ENCODE results near the gene MYH14.

The MYH14 gene

DNA sequence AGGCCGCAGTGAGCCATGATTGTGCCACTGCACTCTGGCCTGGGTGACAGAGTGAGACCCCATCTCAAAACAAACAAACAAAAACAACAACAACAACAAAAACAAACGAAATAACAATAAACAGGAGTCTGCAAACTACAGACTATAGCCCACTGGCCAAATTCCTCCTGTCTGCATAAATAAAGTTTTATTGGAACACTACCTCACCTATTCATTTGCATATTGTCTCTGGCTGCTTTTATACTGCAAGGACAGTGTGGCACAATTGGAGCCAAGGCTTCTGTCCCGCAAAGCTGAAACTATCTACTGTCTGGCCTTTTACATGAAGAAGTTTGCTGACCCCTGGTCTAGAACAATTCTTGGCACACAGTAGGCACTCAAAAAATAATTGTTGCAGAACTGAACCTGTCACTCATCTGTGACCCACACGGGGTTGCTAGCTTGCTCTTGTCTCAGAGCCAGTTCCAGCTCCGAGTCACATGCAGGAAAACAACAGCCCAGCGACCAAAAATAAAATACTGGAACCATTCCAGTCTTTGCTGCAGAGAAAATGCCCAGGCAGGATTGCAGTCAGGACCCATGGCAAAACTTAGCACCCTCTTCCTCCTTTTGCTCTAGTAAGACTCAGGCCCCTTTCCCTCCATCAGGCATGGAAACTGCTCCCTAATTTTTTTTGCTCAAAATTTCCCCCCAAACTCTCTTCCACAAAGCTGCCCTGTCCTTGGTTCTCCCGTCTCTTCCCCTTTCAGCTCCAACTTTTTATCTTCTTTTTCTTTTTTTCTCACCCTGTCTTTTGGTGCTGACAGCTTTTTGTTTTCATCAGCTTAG lies 4.8 kb upstream of the MYH14 start:
- Mint-ChIP-seq H3K27ac (ENCODE audit: low read depth) (no peak overlapping the region), H3K27me3 (peaks cover 43% of the 10 kb centered on the region), H3K9me3 (no peaks in the 10 kb centered on the region), H3K4me3 (no peak overlapping the region), H3K4me1 (no peaks in the 10 kb centered on the region), H3K36me3 (ENCODE audit: insufficient read depth) (no peaks in the 10 kb centered on the region)
- DNase-seq (ENCODE audit: low spot score in 2 of 2), result no peak
- ATAC-seq (replicated peaks; ENCODE audit: extremely low read depth, poor library complexity, severe bottlenecking), result no peak

DNA sequence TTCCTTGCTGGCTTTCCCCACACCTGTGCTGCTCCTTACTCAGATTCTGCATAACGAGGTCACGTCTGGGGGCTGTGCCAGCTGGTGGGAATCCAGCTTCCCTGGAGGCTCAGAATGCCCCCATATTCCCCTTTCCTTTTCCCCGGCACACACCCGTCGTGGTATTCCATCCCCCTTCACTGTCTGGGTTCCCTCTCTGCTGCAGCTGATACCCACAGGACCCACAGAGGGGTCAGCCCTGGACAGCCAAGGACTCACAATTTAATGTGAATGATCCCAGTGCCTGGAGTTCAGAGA lies 4.2 kb upstream of the MYH14 start:
- no peaks in the 10 kb centered on the region for H3K36me3 Mint-ChIP-seq (ENCODE audit: insufficient read depth)
- H3K27ac Mint-ChIP-seq (ENCODE audit: low read depth), result no peak overlapping the region
- H3K27me3 Mint-ChIP-seq, result peaks cover 48% of the 10 kb centered on the region
- DNase-seq (ENCODE audit: low spot score in 2 of 2) (no peak), ATAC-seq (replicated peaks; ENCODE audit: extremely low read depth, poor library complexity, severe bottlenecking) (no peak)
- H3K4me3 Mint-ChIP-seq, result no peak overlapping the region
- no peaks in the 10 kb centered on the region for H3K9me3 Mint-ChIP-seq
- H3K4me1 Mint-ChIP-seq, result no peaks in the 10 kb centered on the region

DNA sequence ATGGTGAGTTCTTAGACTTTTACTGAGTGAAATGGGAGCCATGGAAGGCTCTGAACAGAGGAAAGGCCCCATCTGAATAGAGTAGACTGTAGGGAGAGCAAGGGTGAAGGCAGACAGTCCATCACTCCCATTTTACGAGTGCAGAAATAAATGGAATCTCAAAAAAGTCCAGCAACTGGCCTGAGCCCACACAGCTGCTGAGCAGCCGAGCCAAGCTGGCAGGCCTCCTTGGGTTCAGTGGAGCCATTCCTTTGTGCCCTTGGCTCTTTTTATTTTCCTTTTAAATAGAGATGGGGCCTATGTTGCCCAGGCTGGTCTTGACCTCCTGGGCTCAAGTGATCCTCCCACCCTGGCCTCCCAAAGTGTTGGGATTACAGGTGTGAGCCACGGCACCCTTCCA lies 1.0 kb upstream of the MYH14 start:
- H3K4me3 Mint-ChIP-seq, result no peak overlapping the region
- ATAC-seq (replicated peaks; ENCODE audit: extremely low read depth, poor library complexity, severe bottlenecking) (no peak), DNase-seq (ENCODE audit: low spot score in 2 of 2) (no peak)
- no peaks in the 10 kb centered on the region for H3K9me3 Mint-ChIP-seq
- no peaks in the 10 kb centered on the region for H3K36me3 Mint-ChIP-seq (ENCODE audit: insufficient read depth)
- no peak overlapping the region for H3K27ac Mint-ChIP-seq (ENCODE audit: low read depth)
- H3K27me3 Mint-ChIP-seq, result peaks cover 63% of the 10 kb centered on the region
- H3K4me1 Mint-ChIP-seq, result no peaks in the 10 kb centered on the region

DNA sequence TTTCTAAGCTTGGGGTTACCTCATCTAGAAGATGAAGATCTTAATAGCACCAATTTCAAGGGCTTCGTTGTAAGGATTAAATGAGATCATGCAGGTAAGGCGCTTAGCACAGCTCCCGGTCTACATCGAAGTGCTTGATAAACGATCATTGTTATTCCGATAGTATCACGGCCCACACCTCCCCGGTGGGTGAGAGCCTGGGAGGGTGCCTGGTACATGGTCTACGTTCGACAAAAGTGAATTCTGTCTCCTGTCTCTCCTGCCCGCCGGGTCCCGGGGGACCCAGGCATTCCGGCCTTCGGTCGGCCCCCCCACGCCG lies 501 bp upstream of the MYH14 start:
- no peaks in the 10 kb centered on the region for H3K9me3 Mint-ChIP-seq
- H3K27me3 Mint-ChIP-seq, result peaks cover 65% of the 10 kb centered on the region
- no peaks in the 10 kb centered on the region for H3K36me3 Mint-ChIP-seq (ENCODE audit: insufficient read depth)
- ATAC-seq (replicated peaks; ENCODE audit: extremely low read depth, poor library complexity, severe bottlenecking) (no peak), DNase-seq (ENCODE audit: low spot score in 2 of 2) (no peak)
- no peak overlapping the region for H3K27ac Mint-ChIP-seq (ENCODE audit: low read depth)
- no peaks in the 10 kb centered on the region for H3K4me1 Mint-ChIP-seq
- H3K4me3 Mint-ChIP-seq, result no peak overlapping the region

DNA sequence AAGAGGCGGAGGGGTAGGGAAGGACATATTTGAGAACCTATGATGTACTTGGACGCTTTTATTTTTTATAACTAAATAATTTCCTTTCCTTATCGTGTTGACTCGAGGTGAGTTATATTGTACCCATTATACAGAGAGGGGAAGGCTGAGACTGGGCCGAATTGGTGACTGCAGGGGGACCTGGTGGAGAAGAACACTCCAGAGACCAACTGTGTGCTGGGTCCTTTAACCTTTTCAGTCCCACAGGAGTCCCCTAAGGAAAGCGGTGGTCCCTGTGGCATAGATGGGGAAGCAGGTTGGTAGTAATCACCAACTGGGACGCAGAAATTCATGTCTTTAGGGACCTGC lies 633 bp downstream of the MYH14 start:
- no peaks in the 10 kb centered on the region for H3K36me3 Mint-ChIP-seq (ENCODE audit: insufficient read depth)
- H3K27ac Mint-ChIP-seq (ENCODE audit: low read depth), result no peak overlapping the region
- ATAC-seq (replicated peaks; ENCODE audit: extremely low read depth, poor library complexity, severe bottlenecking), result no peak
- no peak for DNase-seq (ENCODE audit: low spot score in 2 of 2)
- H3K27me3 Mint-ChIP-seq, result peaks cover 64% of the 10 kb centered on the region
- H3K9me3 Mint-ChIP-seq, result no peaks in the 10 kb centered on the region
- H3K4me3 Mint-ChIP-seq, result no peak overlapping the region
- no peaks in the 10 kb centered on the region for H3K4me1 Mint-ChIP-seq

DNA sequence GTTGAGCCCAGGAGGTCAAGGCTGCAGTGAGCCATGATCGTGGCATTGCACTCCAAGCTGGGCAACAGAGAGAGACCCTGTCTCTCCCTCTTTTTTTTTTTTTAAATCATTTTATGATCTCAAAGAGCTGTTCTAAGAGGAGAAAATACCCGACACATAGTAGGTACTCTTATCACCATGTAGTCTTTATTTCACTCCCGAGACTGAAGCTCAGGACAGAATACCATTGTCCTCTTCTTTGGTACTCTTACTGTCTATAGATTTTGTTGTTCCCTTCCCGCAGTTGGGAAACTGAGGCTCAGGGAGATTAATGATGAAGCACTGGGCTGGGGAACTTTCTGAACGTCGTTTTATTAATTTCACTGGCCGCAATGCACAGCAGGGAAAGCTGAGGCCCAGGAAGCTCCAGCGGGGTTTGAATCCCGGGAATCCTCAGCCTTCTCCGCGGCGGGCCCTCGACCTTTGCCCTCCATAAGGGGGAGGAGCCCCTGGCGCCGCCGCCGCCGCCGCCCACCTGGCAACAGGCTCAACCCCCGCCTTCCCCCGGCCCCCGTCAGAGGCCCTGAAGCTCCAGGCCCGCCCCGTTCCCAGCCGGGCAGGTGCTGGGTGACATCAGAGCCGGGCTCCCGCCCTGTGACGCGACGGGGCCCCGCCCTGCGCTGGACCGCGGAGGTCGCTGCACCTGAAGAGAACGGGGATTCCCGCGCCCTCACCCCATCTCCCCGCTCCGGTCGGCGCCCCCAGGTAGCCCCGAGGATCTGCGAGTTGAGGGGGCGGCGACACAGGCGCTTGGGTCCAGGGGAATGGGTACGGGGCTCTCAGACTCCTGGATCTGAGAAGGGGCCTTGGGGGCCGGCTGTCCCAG lies 1.6 kb downstream of the MYH14 start:
- no peak for ATAC-seq (replicated peaks; ENCODE audit: extremely low read depth, poor library complexity, severe bottlenecking)
- Mint-ChIP-seq H3K27me3 (peaks cover 60% of the 10 kb centered on the region), H3K4me1 (no peaks in the 10 kb centered on the region)

DNA sequence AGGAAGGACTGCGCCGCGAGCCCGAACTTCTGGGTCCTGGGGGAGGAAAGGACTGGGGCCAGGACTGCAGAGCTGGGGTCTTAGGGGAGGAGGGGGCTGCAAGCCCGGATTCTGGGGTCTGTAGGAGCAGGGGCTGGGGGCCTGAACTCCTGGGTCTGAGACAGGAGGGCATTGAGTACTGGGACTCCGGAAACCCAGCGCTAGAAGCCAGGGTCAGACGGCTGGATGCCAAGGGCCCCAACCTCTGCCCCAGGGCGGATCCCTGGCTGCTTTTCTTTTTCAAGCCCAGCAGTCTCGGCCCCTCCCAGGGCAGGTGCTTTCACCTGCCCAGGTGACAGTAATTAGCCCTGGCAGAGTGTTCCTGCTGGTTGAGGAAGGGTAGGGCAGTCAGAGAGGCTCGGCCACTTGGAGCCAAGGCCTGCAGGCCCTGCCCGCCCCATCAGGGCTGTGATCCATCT lies 2.3 kb downstream of the MYH14 start:
- H3K27ac Mint-ChIP-seq (ENCODE audit: low read depth), result no peak overlapping the region
- H3K36me3 Mint-ChIP-seq (ENCODE audit: insufficient read depth), result no peaks in the 10 kb centered on the region
- no peaks in the 10 kb centered on the region for H3K4me1 Mint-ChIP-seq
- no peak for DNase-seq (ENCODE audit: low spot score in 2 of 2)
- no peak overlapping the region for H3K4me3 Mint-ChIP-seq
- H3K9me3 Mint-ChIP-seq, result no peaks in the 10 kb centered on the region
- no peak for ATAC-seq (replicated peaks; ENCODE audit: extremely low read depth, poor library complexity, severe bottlenecking)
- peaks cover 60% of the 10 kb centered on the region for H3K27me3 Mint-ChIP-seq

More for the DNA sequence above, 1.6 kb downstream of the MYH14 start:
- Mint-ChIP-seq H3K9me3 (no peaks in the 10 kb centered on the region), H3K4me3 (no peak overlapping the region), H3K36me3 (ENCODE audit: insufficient read depth) (no peaks in the 10 kb centered on the region), H3K27ac (ENCODE audit: low read depth) (no peak overlapping the region)
- DNase-seq (ENCODE audit: low spot score in 2 of 2), result no peak

DNA sequence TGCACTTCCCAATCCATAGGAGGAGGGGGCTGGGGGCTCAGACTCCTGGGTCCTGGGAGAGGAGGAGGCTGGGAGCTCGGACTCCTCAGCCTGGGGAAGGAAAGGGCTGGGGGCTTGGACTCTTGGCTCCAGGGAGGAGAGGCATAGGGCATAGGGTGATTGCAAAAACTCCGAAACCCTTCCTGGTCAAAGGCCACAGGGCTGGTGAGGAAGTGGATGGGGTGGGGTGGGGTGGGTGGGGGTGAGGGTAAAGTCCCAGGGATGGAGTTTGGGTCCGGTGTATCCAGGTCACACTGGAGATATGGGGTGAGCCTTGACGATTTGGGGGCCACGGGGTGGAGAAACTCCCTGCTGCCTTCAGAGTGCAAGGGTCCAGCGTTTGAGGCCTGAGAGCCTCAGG lies 2.8 kb downstream of the MYH14 start:
- Mint-ChIP-seq H3K27me3 (peaks cover 60% of the 10 kb centered on the region), H3K36me3 (ENCODE audit: insufficient read depth) (no peaks in the 10 kb centered on the region), H3K4me3 (no peak overlapping the region)

DNA sequence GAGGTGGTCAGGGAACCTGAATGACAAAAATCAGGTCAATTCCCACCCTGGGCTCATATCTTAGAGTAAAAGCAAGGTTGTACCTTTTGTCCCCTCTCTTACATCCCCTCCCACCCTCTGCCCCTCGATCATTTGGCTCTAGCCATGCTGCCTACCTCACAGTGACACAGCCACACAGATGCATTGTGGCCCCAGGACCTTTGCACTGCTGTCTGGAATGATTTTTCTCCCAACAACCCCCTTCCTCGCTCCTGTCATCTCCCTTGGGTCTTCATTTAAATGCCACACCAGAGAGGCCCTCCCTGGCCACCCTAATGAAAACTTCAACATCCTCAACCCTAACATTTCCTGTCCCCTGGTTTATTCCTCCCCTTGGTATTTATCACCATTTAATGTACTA lies 4.3 kb downstream of the MYH14 start:
- peaks cover 8% of the 10 kb centered on the region for H3K9me3 Mint-ChIP-seq
- H3K27me3 Mint-ChIP-seq, result peaks cover 46% of the 10 kb centered on the region
- H3K4me3 Mint-ChIP-seq, result no peak overlapping the region
- no peaks in the 10 kb centered on the region for H3K4me1 Mint-ChIP-seq
- no peak overlapping the region for H3K27ac Mint-ChIP-seq (ENCODE audit: low read depth)
- no peaks in the 10 kb centered on the region for H3K36me3 Mint-ChIP-seq (ENCODE audit: insufficient read depth)
- DNase-seq (ENCODE audit: low spot score in 2 of 2) (no peak), ATAC-seq (replicated peaks; ENCODE audit: extremely low read depth, poor library complexity, severe bottlenecking) (no peak)

More for the DNA sequence above, 2.8 kb downstream of the MYH14 start:
- H3K4me1 Mint-ChIP-seq, result no peaks in the 10 kb centered on the region
- no peak overlapping the region for H3K27ac Mint-ChIP-seq (ENCODE audit: low read depth)
- no peak for DNase-seq (ENCODE audit: low spot score in 2 of 2)
- ATAC-seq (replicated peaks; ENCODE audit: extremely low read depth, poor library complexity, severe bottlenecking), result no peak
- H3K9me3 Mint-ChIP-seq, result no peaks in the 10 kb centered on the region

DNA sequence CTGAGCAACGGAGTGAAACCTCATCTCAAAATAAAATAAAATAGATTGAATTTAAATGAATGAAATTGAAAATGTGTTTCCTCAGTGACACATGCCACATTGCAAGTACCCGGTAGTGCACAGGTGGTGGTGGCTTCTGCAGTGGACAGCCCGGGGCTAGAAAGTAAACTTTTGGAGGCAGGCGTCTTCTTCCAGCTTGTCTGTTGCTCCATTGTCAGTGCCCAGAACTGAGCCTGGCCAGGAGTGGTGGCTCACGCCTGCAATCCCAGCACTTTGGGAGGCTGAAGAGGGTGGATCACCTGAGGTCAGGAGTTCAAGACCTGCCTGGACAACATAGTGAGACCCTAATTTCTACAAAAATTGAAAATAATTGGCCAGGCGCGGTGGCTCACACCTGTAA lies 5.7 kb downstream of the MYH14 start:
- DNase-seq (ENCODE audit: low spot score in 2 of 2) (no peak), ATAC-seq (replicated peaks; ENCODE audit: extremely low read depth, poor library complexity, severe bottlenecking) (no peak)
- H3K9me3 Mint-ChIP-seq, result peaks cover 8% of the 10 kb centered on the region
- H3K4me3 Mint-ChIP-seq, result no peak overlapping the region
- no peaks in the 10 kb centered on the region for H3K36me3 Mint-ChIP-seq (ENCODE audit: insufficient read depth)
- no peak overlapping the region for H3K27ac Mint-ChIP-seq (ENCODE audit: low read depth)
- peaks cover 41% of the 10 kb centered on the region for H3K27me3 Mint-ChIP-seq
- H3K4me1 Mint-ChIP-seq, result no peaks in the 10 kb centered on the region

DNA sequence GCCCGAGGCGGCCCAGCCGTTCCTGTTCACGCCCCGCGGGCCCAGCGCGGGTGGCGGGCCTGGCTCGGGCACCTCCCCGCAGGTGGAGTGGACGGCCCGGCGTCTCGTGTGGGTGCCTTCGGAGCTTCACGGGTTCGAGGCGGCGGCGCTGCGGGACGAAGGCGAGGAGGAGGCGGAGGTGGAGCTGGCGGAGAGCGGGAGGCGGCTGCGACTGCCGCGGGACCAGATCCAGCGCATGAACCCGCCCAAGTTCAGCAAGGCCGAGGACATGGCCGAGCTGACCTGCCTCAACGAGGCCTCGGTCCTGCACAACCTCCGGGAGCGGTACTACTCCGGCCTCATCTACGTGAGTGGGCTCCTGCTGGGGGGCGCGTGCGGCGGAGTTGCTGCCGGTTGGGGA lies 7.0 kb downstream of the MYH14 start:
- no peak overlapping the region for H3K4me3 Mint-ChIP-seq
- peaks cover 8% of the 10 kb centered on the region for H3K9me3 Mint-ChIP-seq
- DNase-seq (ENCODE audit: low spot score in 2 of 2), result no peak
- no peak overlapping the region for H3K27ac Mint-ChIP-seq (ENCODE audit: low read depth)
- H3K27me3 Mint-ChIP-seq, result peaks cover 29% of the 10 kb centered on the region
- no peaks in the 10 kb centered on the region for H3K4me1 Mint-ChIP-seq
- H3K36me3 Mint-ChIP-seq (ENCODE audit: insufficient read depth), result no peaks in the 10 kb centered on the region
- ATAC-seq (replicated peaks; ENCODE audit: extremely low read depth, poor library complexity, severe bottlenecking), result no peak

DNA sequence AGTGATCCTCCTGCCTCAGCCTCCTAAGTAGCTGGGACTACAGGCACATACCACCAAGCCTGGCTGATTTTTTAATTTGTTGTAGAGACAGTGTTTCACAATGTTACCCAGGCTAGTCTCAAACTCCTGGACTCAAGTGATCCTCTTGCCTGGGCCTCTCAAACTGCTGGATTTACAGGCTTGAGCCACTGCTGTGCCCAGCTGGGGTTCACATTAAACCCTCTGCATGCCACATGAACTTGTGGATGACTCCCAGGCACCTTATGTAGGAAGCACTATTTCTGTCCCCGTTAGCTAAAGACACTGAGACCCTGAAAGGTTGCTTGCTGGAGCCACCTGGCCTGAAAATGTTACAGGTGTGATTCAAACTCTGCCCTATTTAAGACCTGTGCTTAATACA lies 10.5 kb downstream of the MYH14 start:
- no peak overlapping the region for H3K4me3 Mint-ChIP-seq

More for the DNA sequence above, 10.5 kb downstream of the MYH14 start:
- Mint-ChIP-seq H3K27ac (ENCODE audit: low read depth) (no peak overlapping the region), H3K4me1 (no peaks in the 10 kb centered on the region), H3K36me3 (ENCODE audit: insufficient read depth) (no peaks in the 10 kb centered on the region), H3K27me3 (peaks cover 9% of the 10 kb centered on the region), H3K9me3 (peaks cover 8% of the 10 kb centered on the region)
- ATAC-seq (replicated peaks; ENCODE audit: extremely low read depth, poor library complexity, severe bottlenecking) (no peak), DNase-seq (ENCODE audit: low spot score in 2 of 2) (no peak)
